Measurements from ENCODE around the gene MTG2. TPM values are rescaled to one million over a fixed set of nuclear protein-coding genes. Genes with fewer than 3 reads are reported as not detected.

MTG2 gene
- total RNA-seq, 3 donors from 2014 or later = 16.3 to 32.1 (median 25.6) TPM

GRCh38 chr20:62205618-62206387, 23.0 kb downstream of the MTG2 start:
- peaks cover 1% of the 10 kb centered on the region for H3K36me3 ChIP-seq
- H3K27ac ChIP-seq = no peak overlapping the region
- peaks cover 4 to 15% of the 10 kb centered on the region in 2 donors for H3K27me3 ChIP-seq
- TF ChIP-seq POLR2A (IDR thresholded peaks at IDR 0.05) = no peak
- TF ChIP-seq CTCF (IDR thresholded peaks at IDR 0.05) = no peak
- no peak for TF ChIP-seq POLR2AphosphoS5 (IDR thresholded peaks at IDR 0.05)
- H3K4me1 ChIP-seq = no peaks in the 10 kb centered on the region
- no peak overlapping the region for H3K4me3 ChIP-seq
- intact Hi-C loops (cut with DNase I; ENCODE audit: low total_unique reads) = no loop called here
- DNase-seq (ENCODE audit: low spot score in 2 of 2) = no peak
- H3K9me3 ChIP-seq = no peaks in the 10 kb centered on the region

- H3K27me3 ChIP-seq = peaks cover 4 to 20% of the 10 kb centered on the region in 2 donors
- H3K4me3 ChIP-seq = no peak overlapping the region
- intact Hi-C loops (cut with DNase I; ENCODE audit: low total_unique reads) = no loop called here
- no peaks in the 10 kb centered on the region for H3K36me3 ChIP-seq
- no peaks in the 10 kb centered on the region for H3K4me1 ChIP-seq
- no peak overlapping the region for H3K27ac ChIP-seq
- DNase-seq (ENCODE audit: low spot score in 2 of 2) = no peak
- no peaks in the 10 kb centered on the region for H3K9me3 ChIP-seq
- no peak for TF ChIP-seq CTCF (IDR thresholded peaks at IDR 0.05)
Observed at GRCh38 chr20:62206388-62206775, 23.6 kb downstream of the MTG2 start.

GRCh38 chr20:62208061-62208794, 25.4 kb downstream of the MTG2 start:
- H3K27ac ChIP-seq = no peak overlapping the region
- no peaks in the 10 kb centered on the region for H3K4me1 ChIP-seq
- H3K9me3 ChIP-seq = no peaks in the 10 kb centered on the region
- no peaks in the 10 kb centered on the region for H3K36me3 ChIP-seq
- peaks cover 6 to 25% of the 10 kb centered on the region in 2 donors for H3K27me3 ChIP-seq
- H3K4me3 ChIP-seq = no peak overlapping the region
- DNase-seq (ENCODE audit: low spot score in 2 of 2) = no peak
- TF ChIP-seq POLR2AphosphoS5 (IDR thresholded peaks at IDR 0.05) = no peak
- TF ChIP-seq POLR2A (IDR thresholded peaks at IDR 0.05) = no peak
- TF ChIP-seq CTCF (IDR thresholded peaks at IDR 0.05) = no peak
- intact Hi-C loops (cut with DNase I; ENCODE audit: low total_unique reads) = no loop called here

- Histone ChIP-seq H3K4me1 (no peaks in the 10 kb centered on the region), H3K4me3 (no peak overlapping the region), H3K36me3 (no peaks in the 10 kb centered on the region), H3K27me3 (peaks cover 6 to 30% of the 10 kb centered on the region in 2 donors), H3K9me3 (no peaks in the 10 kb centered on the region), H3K27ac (no peak overlapping the region)
- intact Hi-C loops (cut with DNase I; ENCODE audit: low total_unique reads) = no loop called here
- TF ChIP-seq POLR2AphosphoS5 (IDR thresholded peaks at IDR 0.05) (no peak), CTCF (IDR thresholded peaks at IDR 0.05) (no peak), POLR2A (IDR thresholded peaks at IDR 0.05) (no peak)
- DNase-seq (ENCODE audit: low spot score in 2 of 2) = no peak
Observed at GRCh38 chr20:62208795-62209755, 26.2 kb downstream of the MTG2 start.
